Panc1 (cell line): ENCODE measurements around the gene ANKRD60. TPM values are rescaled to one million over a fixed set of nuclear protein-coding genes. Genes with fewer than 3 reads are reported as not detected.

Source experiments
- ATAC-seq: fragments of 200-7000 bp; cut with Tn5 transposase; 2 replicates; pipeline ENCODE4 v1.9.1; 2020; ENCODE audit warnings: mild to moderate bottlenecking, moderate library complexity
- BruUV-seq: library from RNA; stranded (reverse); fragments of 400-500 nt; replicated peaks from 2 replicates; lab custom pipeline; 2021; lab: Mats Ljungman, UMichigan
- CTCF ChIA-PET: fragments of 300-600 bp; sonication (Branson Sonifier 250); formaldehyde crosslinking; loops from one replicate; lab custom pipeline; 2022; ENCODE audit warnings: antibody characterized with exemption; lab: Charles Lee
- POLR2A ChIA-PET: fragments of 300-600 bp; sonication (Branson Sonifier 250); formaldehyde crosslinking; loops from one replicate; lab custom pipeline; 2022; ENCODE audit warnings: antibody characterized with exemption; lab: Charles Lee
- DNase-seq: peaks from one replicate; pipeline ENCODE4 v3.0.0-alpha.2; 2010; ENCODE audit warnings: low read depth, low spot score
- H3K27ac ChIP-seq: 2 replicates; pipeline ENCODE4 v1.5.1; 2011; ENCODE audit warnings: mild to moderate bottlenecking, low read length, inconsistent platforms
- H3K27me3 ChIP-seq: fragments of 200-500 bp; sonication (Bioruptor generic); 2 replicates; pipeline ENCODE4 v1.6.0; 2014; ENCODE audit warnings: low read length, inconsistent platforms; ENCODE audit not compliant: control insufficient read depth, insufficient read depth
- H3K36me3 ChIP-seq: fragments of 200-500 bp; sonication (Bioruptor generic); 2 replicates; pipeline ENCODE4 v1.5.1; 2014; ENCODE audit warnings: inconsistent platforms, mild to moderate bottlenecking, low read length, moderate library complexity; ENCODE audit not compliant: control insufficient read depth, insufficient read depth
- H3K4me1 ChIP-seq: 2 replicates; pipeline ENCODE4 v1.5.1; 2011; ENCODE audit warnings: inconsistent platforms, mild to moderate bottlenecking, low read length, moderate library complexity; ENCODE audit not compliant: control insufficient read depth, insufficient read depth
- H3K4me3 ChIP-seq, 2 experiments: 2 replicates each; pipeline ENCODE4 v1.5.1; 2011 to 2012; ENCODE audit warnings: low read depth in 2 of 2, low read length in 2 of 2, mild to moderate bottlenecking in 2 of 2, inconsistent platforms in 1 of 2, moderate library complexity in 1 of 2
- H3K9me3 ChIP-seq: fragments of 200-500 bp; sonication (Bioruptor generic); 2 replicates; pipeline ENCODE4 v1.5.1; 2014; ENCODE audit warnings: low read depth, mild to moderate bottlenecking, inconsistent platforms, low read length, moderate library complexity; ENCODE audit not compliant: control insufficient read depth, insufficient read depth
- POLR2AphosphoS5 ChIP-seq: IDR thresholded peaks from 2 replicates; pipeline ENCODE4 v1.6.1; 2012; ENCODE audit warnings: mild to moderate bottlenecking, low read depth, low read length, moderate library complexity
- SIN3A ChIP-seq: IDR thresholded peaks from 2 replicates; pipeline ENCODE4 v1.6.1; 2012; ENCODE audit warnings: low read depth, mild to moderate bottlenecking, low read length, moderate library complexity, borderline replicate concordance; ENCODE audit not compliant: insufficient read depth
- TCF7L2 ChIP-seq: IDR thresholded peaks from 2 replicates; pipeline ENCODE4 v1.6.1; 2011; ENCODE audit warnings: mild to moderate bottlenecking, low read depth, low read length, inconsistent platforms
- in situ Hi-C: cut with HindIII; loops from 2 replicates; pipeline ENCODE4 v1.10.0; 2016; ENCODE audit warnings: low sequenced_read_pairs, low pct_unique_long_range_greater_than_20kb
- intact Hi-C: fragments of 100-400 bp; cut with micrococcal nuclease; formaldehyde crosslinking; loops from one replicate; pipeline ENCODE4 v1.10.0; 2022; ENCODE audit not compliant: unreplicated experiment
- total RNA-seq: library from RNA; stranded (reverse); gene quantifications from one replicate; pipeline ENCODE4 v1.2.1, GENCODE V29; 2021; ENCODE audit not compliant: unreplicated experiment
- TF ChIP-seq, protein P1 (sequence below), 2 experiments: IDR thresholded peaks; 2 replicates each; pipeline ENCODE4 v1.6.1; 2011 to 2012; ENCODE audit warnings: low read depth in 2 of 2, control low read depth in 1 of 2, low read length in 1 of 2, mild to moderate bottlenecking in 1 of 2, moderate library complexity in 1 of 2; ENCODE audit not compliant: insufficient read depth in 1 of 2
- TF ChIP-seq, protein P2 (sequence below): fragments of 450-650 bp; IDR thresholded peaks from 2 replicates; pipeline ENCODE4 v1.5.1; 2017; ENCODE audit warnings: mild to moderate bottlenecking

The ANKRD60 gene
- total RNA-seq, 1 experiment from 2014 or later, result not detected

DNA sequence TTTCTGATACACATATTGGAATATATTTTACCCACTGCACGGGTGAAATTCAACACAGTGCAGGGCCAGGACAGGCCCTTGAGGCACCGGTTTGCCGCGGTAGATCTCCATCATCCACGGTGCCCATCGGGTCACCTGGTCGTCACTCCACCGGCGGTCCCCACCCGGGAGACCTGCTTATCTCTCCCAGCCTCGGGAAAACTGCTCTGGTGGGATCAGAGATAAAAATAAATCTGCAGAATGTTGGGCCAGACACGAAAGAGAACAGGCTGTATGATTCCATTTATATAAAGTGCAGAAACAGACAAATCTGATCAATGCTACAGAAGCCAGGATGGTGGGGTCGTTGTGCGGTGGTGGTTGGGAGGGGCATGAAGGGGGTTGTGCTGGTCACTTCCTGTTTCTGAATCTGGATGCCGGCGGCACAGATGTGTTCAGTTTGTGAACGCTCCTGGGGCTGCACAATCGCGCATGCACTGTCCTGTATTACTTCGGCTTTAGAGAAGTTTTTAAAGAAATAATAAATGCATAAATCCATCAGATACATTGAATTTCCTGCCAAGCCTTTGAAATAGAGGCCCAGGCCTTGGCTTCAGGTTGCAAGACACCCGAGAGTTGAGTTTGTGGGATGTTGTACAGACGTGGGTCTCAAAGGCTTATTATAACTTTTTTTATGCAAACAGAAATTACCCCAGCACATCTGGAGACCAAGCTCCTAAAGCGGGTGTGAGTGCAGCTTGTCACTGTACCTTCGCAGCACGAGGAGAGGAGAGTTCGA, 54.3 kb downstream of the ANKRD60 start:
- ChIA-PET POLR2A (interaction anchor here (0.6 kb wide), 1 partner anchor 467 kb away, joined by 3 read pairs; no protein-coding TSS in a partner anchor), CTCF (no interaction called here)
- H3K27ac ChIP-seq, result no peak overlapping the region
- BruUV-seq, result no TSS peak
- no peak for DNase-seq
- TF ChIP-seq, protein P1, sequence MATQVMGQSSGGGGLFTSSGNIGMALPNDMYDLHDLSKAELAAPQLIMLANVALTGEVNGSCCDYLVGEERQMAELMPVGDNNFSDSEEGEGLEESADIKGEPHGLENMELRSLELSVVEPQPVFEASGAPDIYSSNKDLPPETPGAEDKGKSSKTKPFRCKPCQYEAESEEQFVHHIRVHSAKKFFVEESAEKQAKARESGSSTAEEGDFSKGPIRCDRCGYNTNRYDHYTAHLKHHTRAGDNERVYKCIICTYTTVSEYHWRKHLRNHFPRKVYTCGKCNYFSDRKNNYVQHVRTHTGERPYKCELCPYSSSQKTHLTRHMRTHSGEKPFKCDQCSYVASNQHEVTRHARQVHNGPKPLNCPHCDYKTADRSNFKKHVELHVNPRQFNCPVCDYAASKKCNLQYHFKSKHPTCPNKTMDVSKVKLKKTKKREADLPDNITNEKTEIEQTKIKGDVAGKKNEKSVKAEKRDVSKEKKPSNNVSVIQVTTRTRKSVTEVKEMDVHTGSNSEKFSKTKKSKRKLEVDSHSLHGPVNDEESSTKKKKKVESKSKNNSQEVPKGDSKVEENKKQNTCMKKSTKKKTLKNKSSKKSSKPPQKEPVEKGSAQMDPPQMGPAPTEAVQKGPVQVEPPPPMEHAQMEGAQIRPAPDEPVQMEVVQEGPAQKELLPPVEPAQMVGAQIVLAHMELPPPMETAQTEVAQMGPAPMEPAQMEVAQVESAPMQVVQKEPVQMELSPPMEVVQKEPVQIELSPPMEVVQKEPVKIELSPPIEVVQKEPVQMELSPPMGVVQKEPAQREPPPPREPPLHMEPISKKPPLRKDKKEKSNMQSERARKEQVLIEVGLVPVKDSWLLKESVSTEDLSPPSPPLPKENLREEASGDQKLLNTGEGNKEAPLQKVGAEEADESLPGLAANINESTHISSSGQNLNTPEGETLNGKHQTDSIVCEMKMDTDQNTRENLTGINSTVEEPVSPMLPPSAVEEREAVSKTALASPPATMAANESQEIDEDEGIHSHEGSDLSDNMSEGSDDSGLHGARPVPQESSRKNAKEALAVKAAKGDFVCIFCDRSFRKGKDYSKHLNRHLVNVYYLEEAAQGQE (IDR thresholded peaks at IDR 0.05; ENCODE audit: insufficient read depth in 1 of 2, low read depth in 2 of 2, low read length in 1 of 2), result no peak
- TF ChIP-seq TCF7L2 (no peak), POLR2AphosphoS5 (no peak), SIN3A (no peak)
- TF ChIP-seq, protein P2, sequence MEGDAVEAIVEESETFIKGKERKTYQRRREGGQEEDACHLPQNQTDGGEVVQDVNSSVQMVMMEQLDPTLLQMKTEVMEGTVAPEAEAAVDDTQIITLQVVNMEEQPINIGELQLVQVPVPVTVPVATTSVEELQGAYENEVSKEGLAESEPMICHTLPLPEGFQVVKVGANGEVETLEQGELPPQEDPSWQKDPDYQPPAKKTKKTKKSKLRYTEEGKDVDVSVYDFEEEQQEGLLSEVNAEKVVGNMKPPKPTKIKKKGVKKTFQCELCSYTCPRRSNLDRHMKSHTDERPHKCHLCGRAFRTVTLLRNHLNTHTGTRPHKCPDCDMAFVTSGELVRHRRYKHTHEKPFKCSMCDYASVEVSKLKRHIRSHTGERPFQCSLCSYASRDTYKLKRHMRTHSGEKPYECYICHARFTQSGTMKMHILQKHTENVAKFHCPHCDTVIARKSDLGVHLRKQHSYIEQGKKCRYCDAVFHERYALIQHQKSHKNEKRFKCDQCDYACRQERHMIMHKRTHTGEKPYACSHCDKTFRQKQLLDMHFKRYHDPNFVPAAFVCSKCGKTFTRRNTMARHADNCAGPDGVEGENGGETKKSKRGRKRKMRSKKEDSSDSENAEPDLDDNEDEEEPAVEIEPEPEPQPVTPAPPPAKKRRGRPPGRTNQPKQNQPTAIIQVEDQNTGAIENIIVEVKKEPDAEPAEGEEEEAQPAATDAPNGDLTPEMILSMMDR, result no peak
- H3K27me3 ChIP-seq, result no peaks in the 10 kb centered on the region
- in situ Hi-C loops (no loop called here), intact Hi-C loops (no loop called here)
- no peak overlapping the region for H3K4me3 ChIP-seq
- ATAC-seq, result no peak
- H3K9me3 ChIP-seq, result no peaks in the 10 kb centered on the region
- peaks cover under 1% of the 10 kb centered on the region; the same call in 1 of the 2 replicates for H3K4me1 ChIP-seq
- H3K36me3 ChIP-seq, result no peaks in the 10 kb centered on the region

DNA sequence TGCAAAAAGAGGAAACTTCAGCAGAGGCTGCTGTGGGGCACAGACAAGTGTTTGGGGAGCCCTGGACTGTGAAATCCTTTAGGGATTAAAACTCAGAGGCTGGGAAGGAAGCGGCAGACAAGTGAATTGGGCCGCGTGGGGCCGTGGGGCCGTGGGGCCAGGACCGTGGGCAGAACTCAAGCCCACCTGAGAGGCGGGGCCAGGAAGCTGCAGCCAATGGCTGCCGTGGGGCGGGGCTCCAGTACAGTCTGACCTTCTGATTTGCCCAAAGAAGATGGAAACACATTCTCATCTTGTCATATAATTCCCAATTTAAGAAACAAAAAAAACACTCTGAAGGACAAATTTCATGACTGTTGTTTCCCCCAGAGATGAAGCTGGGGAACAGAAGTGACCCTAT, 55.4 kb downstream of the ANKRD60 start:
- no peaks in the 10 kb centered on the region for H3K4me1 ChIP-seq
- H3K27me3 ChIP-seq, result no peaks in the 10 kb centered on the region
- TF ChIP-seq POLR2AphosphoS5, result no peak
- no peak for TF ChIP-seq TCF7L2
- TF ChIP-seq, protein P2, result no peak
- TF ChIP-seq, protein P1 (IDR thresholded peaks at IDR 0.05; ENCODE audit: insufficient read depth in 1 of 2, low read depth in 2 of 2, low read length in 1 of 2), result no peak
- no peak for TF ChIP-seq SIN3A
- H3K27ac ChIP-seq, result no peak overlapping the region
- H3K36me3 ChIP-seq, result no peaks in the 10 kb centered on the region
- in situ Hi-C loops (no loop called here), intact Hi-C loops (no loop called here)
- H3K9me3 ChIP-seq, result no peaks in the 10 kb centered on the region
- no TSS peak for BruUV-seq
- no peak overlapping the region for H3K4me3 ChIP-seq
- POLR2A ChIA-PET, result interaction anchor here (0.6 kb wide), 1 partner anchor 466 kb away, joined by 3 read pairs; no protein-coding TSS in a partner anchor
- no peak for ATAC-seq
- no peak for DNase-seq
- CTCF ChIA-PET, result interaction anchor here (0.6 kb wide), 1 partner anchor 61 kb away, joined by 3 read pairs; no protein-coding TSS in a partner anchor
